DND-41 (cell line): Measurements from ENCODE around the gene SQOR.

Experiments used
- ATAC-seq: fragments of 200-7000 bp; cut with Tn5 transposase; 3 replicates; pipeline ENCODE4 v1.9.1; 2021; ENCODE audit warnings: low read depth; ENCODE audit not compliant: insufficient read depth
- DNase-seq: peaks from one replicate; pipeline ENCODE4 v3.0.0-alpha.2; 2020
- H2AFZ ChIP-seq: 2 replicates; pipeline ENCODE4 v1.6.0; 2012; ENCODE audit warnings: low read depth, low read length
- H3K27ac ChIP-seq: 2 replicates; pipeline ENCODE4 v1.5.1; 2012; ENCODE audit warnings: low read length, inconsistent platforms
- H3K27me3 ChIP-seq: fragments of 200-600 bp; sonication (generic); 2 replicates; pipeline ENCODE4 v1.6.0; 2012; ENCODE audit warnings: low read length, mild to moderate bottlenecking, inconsistent platforms; ENCODE audit not compliant: insufficient read depth, poor library complexity
- H3K36me3 ChIP-seq: 2 replicates; pipeline ENCODE4 v1.5.1; 2012; ENCODE audit warnings: low read length, inconsistent platforms; ENCODE audit not compliant: insufficient read depth
- H3K4me1 ChIP-seq: 2 replicates; pipeline ENCODE4 v1.5.1; 2012; ENCODE audit warnings: mild to moderate bottlenecking, low read length; ENCODE audit not compliant: insufficient read depth
- H3K4me2 ChIP-seq: 2 replicates; pipeline ENCODE4 v1.6.0; 2012; ENCODE audit warnings: mild to moderate bottlenecking, moderate library complexity, low read length, inconsistent platforms; ENCODE audit not compliant: insufficient read depth
- H3K4me3 ChIP-seq, 2 experiments: fragments of 200-600 bp in 1 of 2; shearing (Covaris generic) in 1 of 2; 2 replicates each; pipeline ENCODE4 v1.5.1; 2012 to 2016; ENCODE audit warnings: inconsistent platforms in 2 of 2, low read length in 2 of 2, mild to moderate bottlenecking in 2 of 2, low read depth in 1 of 2, moderate library complexity in 1 of 2
- H3K79me2 ChIP-seq: 2 replicates; pipeline ENCODE4 v1.6.0; 2012; ENCODE audit warnings: low read length, inconsistent platforms; ENCODE audit not compliant: insufficient read depth
- H3K9ac ChIP-seq: 2 replicates; pipeline ENCODE4 v1.6.0; 2012; ENCODE audit warnings: low read depth, mild to moderate bottlenecking, inconsistent platforms, low read length, moderate library complexity
- H3K9me3 ChIP-seq: 2 replicates; pipeline ENCODE4 v1.5.1; 2012; ENCODE audit warnings: low read length, moderate library complexity, mild to moderate bottlenecking, inconsistent platforms; ENCODE audit not compliant: insufficient read depth, severe bottlenecking
- H4K20me1 ChIP-seq: 2 replicates; pipeline ENCODE4 v1.6.0; 2012; ENCODE audit warnings: low read length; ENCODE audit not compliant: insufficient read depth
- EZH2 ChIP-seq: IDR thresholded peaks from 3 replicates; pipeline ENCODE4 v1.6.1; 2012; ENCODE audit warnings: borderline replicate concordance, low read depth, mild to moderate bottlenecking, moderate library complexity, low read length, inconsistent platforms; ENCODE audit not compliant: severe bottlenecking
- TF ChIP-seq, protein P1 (sequence below): IDR thresholded peaks from 2 replicates; pipeline ENCODE4 v1.5.1; 2012; ENCODE audit warnings: borderline replicate concordance, low read length, moderate library complexity, mild to moderate bottlenecking; ENCODE audit not compliant: poor library complexity, severe bottlenecking; ENCODE audit errors: extremely low read depth

SQOR gene

DNA sequence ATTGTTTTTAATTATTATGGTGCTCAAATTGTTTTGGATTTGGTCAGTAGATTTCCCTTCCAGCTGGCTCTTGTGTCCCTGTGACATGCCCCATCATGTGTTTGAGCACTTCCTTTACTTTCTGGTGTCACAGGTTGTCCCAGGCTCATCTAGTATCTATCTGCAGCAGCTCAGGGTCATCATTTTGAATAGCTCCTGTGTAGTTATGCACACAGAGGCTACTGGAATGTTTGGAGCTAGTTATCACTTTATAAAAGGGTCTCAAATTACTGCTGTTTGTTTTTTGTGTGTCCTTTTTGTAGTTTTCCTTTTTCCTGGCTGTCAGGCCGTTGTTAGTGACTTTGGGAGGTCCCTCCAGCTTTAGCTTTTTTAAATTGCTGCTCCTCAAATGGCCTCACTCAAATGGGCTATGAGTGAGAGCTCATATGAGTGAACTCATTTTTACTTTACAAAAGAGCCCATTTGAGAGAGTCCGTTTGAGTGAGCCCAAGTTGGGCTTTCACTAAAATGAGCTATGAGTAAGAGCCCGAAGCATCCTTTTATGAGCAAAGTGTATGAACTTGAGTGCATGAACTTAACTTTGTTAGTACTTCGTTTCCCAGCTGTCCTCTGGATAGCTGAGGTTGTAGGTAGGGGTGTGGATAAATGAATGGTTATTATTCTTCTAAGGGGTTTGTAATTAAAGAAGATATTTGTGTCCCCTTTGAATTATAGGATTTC lies 43.8 kb downstream of the SQOR start:
- no peaks in the 10 kb centered on the region for H4K20me1 ChIP-seq
- H3K79me2 ChIP-seq = no peaks in the 10 kb centered on the region
- H3K27ac ChIP-seq = no peak overlapping the region
- DNase-seq (no peak), ATAC-seq (no peak)
- H3K4me2 ChIP-seq = no peak overlapping the region
- H3K9me3 ChIP-seq = no peaks in the 10 kb centered on the region
- no peak overlapping the region for H3K9ac ChIP-seq
- H3K4me3 ChIP-seq = no peak overlapping the region
- no peaks in the 10 kb centered on the region for H3K36me3 ChIP-seq
- peaks cover 3% of the 10 kb centered on the region for H3K27me3 ChIP-seq
- no peaks in the 10 kb centered on the region for H3K4me1 ChIP-seq
- H2AFZ ChIP-seq = no peak overlapping the region
- TF ChIP-seq, protein P1, sequence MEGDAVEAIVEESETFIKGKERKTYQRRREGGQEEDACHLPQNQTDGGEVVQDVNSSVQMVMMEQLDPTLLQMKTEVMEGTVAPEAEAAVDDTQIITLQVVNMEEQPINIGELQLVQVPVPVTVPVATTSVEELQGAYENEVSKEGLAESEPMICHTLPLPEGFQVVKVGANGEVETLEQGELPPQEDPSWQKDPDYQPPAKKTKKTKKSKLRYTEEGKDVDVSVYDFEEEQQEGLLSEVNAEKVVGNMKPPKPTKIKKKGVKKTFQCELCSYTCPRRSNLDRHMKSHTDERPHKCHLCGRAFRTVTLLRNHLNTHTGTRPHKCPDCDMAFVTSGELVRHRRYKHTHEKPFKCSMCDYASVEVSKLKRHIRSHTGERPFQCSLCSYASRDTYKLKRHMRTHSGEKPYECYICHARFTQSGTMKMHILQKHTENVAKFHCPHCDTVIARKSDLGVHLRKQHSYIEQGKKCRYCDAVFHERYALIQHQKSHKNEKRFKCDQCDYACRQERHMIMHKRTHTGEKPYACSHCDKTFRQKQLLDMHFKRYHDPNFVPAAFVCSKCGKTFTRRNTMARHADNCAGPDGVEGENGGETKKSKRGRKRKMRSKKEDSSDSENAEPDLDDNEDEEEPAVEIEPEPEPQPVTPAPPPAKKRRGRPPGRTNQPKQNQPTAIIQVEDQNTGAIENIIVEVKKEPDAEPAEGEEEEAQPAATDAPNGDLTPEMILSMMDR = no peak
- TF ChIP-seq EZH2 = no peak

DNA sequence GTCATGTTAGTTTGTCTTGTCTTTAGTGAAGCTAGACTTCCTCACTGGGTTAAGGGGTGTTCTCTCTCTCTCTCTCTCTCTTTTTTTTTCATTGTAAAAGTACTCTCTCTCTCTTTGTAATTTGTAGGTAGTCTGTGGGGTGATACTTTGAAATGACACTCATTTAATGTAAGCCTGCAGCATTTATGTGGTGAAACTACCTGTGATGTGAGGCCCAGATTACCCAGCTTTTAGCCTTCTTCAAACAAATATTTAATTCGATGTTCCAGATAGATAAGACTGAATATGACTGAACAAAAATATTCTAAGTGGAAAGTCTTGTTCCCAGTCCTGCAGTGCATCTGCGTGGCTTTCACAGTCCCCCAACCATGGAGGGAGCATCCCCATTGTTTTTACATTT lies 49.7 kb downstream of the SQOR start:
- ATAC-seq (no peak), DNase-seq (no peak)
- Histone ChIP-seq H4K20me1 (no peaks in the 10 kb centered on the region), H3K4me2 (no peak overlapping the region), H3K9ac (no peak overlapping the region), H2AFZ (no peak overlapping the region), H3K27me3 (no peaks in the 10 kb centered on the region), H3K36me3 (no peaks in the 10 kb centered on the region), H3K4me1 (no peaks in the 10 kb centered on the region), H3K4me3 (no peak overlapping the region), H3K27ac (no peak overlapping the region), H3K9me3 (no peaks in the 10 kb centered on the region), H3K79me2 (no peaks in the 10 kb centered on the region)
- TF ChIP-seq, protein P1 = no peak
- TF ChIP-seq EZH2 = no peak

DNA sequence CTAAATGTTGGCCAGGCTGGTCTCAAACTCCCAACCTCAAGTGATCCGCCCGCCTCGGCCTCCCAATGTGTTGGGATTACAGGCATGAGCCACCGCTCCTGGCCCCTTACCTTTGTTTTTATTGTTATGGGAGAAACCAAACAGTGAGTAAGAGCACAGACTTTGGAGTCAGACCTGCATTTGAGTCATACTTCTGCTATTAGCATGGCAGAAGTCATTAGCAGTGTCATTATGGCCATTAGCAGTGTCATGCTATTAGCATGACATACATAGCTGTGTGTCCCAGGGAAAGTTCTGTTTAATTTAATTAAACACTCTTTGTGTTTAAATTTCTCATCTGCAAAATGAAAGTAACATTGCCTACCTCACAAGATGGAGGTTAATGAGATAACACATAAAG lies 54.8 kb downstream of the SQOR start:
- no peak overlapping the region for H2AFZ ChIP-seq
- DNase-seq (no peak), ATAC-seq (no peak)
- H3K4me3 ChIP-seq = no peak overlapping the region
- no peak overlapping the region for H3K4me2 ChIP-seq
- H3K27ac ChIP-seq = no peak overlapping the region
- H4K20me1 ChIP-seq = no peaks in the 10 kb centered on the region
- H3K9me3 ChIP-seq = no peaks in the 10 kb centered on the region
- H3K36me3 ChIP-seq = no peaks in the 10 kb centered on the region
- H3K4me1 ChIP-seq = no peaks in the 10 kb centered on the region
- TF ChIP-seq, protein P1 = no peak
- no peak for TF ChIP-seq EZH2
- H3K79me2 ChIP-seq = no peaks in the 10 kb centered on the region
- no peak overlapping the region for H3K9ac ChIP-seq
- H3K27me3 ChIP-seq = no peaks in the 10 kb centered on the region
